Measurements from ENCODE around the gene YJU2.

DNA sequence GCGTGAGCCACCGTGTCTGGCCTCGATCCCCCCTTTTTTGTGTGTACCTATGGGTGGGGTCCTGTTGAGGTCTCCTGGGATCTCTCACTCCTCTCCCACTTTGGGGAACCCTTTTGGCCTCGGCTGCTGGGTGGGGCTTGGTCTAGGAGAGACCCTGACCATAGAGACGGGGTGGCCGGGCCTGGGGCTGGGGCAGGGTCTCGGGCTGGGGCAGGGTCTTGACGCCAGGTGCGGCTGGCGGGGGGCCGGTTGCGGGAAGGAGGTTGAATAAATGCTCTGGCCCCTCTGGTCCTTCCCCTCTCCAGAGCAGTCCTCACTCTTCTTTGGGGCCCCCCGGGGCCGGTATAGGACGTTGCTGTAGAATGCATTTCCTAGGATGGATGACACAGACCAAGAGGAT lies 45.6 kb downstream of the YJU2 start:
- TF ChIP-seq, protein P1, sequence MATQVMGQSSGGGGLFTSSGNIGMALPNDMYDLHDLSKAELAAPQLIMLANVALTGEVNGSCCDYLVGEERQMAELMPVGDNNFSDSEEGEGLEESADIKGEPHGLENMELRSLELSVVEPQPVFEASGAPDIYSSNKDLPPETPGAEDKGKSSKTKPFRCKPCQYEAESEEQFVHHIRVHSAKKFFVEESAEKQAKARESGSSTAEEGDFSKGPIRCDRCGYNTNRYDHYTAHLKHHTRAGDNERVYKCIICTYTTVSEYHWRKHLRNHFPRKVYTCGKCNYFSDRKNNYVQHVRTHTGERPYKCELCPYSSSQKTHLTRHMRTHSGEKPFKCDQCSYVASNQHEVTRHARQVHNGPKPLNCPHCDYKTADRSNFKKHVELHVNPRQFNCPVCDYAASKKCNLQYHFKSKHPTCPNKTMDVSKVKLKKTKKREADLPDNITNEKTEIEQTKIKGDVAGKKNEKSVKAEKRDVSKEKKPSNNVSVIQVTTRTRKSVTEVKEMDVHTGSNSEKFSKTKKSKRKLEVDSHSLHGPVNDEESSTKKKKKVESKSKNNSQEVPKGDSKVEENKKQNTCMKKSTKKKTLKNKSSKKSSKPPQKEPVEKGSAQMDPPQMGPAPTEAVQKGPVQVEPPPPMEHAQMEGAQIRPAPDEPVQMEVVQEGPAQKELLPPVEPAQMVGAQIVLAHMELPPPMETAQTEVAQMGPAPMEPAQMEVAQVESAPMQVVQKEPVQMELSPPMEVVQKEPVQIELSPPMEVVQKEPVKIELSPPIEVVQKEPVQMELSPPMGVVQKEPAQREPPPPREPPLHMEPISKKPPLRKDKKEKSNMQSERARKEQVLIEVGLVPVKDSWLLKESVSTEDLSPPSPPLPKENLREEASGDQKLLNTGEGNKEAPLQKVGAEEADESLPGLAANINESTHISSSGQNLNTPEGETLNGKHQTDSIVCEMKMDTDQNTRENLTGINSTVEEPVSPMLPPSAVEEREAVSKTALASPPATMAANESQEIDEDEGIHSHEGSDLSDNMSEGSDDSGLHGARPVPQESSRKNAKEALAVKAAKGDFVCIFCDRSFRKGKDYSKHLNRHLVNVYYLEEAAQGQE (IDR thresholded peaks at IDR 0.05; ENCODE audit: unreplicated experiment) = no peak
- TF ChIP-seq CTCF (conservative IDR thresholded peaks at IDR 0.05; ENCODE audit: low read depth in 2 of 2) (no peak), EZH2phosphoT487 (IDR thresholded peaks at IDR 0.05; ENCODE audit: unreplicated experiment) (no peak), JUNB (IDR thresholded peaks at IDR 0.05; ENCODE audit: unreplicated experiment) (no peak), EZH2 (IDR thresholded peaks at IDR 0.05; ENCODE audit: low read depth, unreplicated experiment) (no peak), CREB1 (CRISPR knock-in tag; IDR thresholded peaks at IDR 0.05; ENCODE audit: low read depth) (no peak), POLR2AphosphoS5 (IDR thresholded peaks at IDR 0.05; ENCODE audit: low read depth) (no peak), ZNF114 (CRISPR knock-in tag; IDR thresholded peaks at IDR 0.05) (no peak)
